ENCODE data around the gene CGB3. TPM values are rescaled to one million over a fixed set of nuclear protein-coding genes. Genes with fewer than 3 reads are reported as not detected.

Gene CGB3
- total RNA-seq, 1 donor from 2014 or later = not detected

DNA sequence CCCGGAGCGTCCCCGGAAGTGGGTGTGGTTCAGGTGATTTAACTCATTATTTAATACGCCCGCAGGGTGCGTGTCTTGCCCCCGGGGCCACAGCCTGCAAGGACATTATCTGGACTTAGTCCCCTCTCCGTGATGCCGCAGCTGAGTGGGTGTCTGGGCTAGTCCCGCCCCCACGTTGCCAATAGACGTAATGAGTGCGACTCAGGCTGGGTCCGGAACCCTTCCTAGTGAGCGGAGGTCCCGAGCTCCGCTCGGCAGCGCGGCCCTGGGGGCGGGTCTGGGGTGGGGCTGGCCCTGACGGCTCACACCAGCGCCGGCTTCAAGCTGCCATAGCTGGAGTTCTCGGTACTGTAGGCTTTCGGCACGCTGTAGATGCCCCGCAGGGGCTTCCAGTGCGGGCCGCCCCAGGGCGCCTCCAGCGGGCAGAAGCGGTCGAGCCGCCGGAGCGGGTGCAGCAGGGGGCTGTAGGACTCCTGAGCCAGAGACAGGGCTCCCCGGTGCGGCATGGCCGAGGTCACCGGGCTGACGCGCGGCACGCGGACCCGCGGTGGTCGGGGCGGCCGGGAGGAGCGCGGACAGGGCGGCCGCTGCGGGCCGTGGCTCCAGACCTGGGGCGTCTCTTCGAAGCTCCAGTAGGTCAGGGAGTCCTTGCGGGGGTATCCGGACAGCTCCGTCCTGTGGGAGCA is 6.3 kb downstream of the CGB3 start:
- Histone ChIP-seq H3K9me3 (no peaks in the 10 kb centered on the region), H3K27me3 (no peaks in the 10 kb centered on the region), H3K36me3 (peaks cover 9% of the 10 kb centered on the region), H3K4me3 (peak overlapping the region; percentile 54), H3K27ac (no peak overlapping the region), H3K4me1 (peaks cover 26% of the 10 kb centered on the region)
- ATAC-seq (peak; percentile 64), DNase-seq (peak; percentile 80)
- TF ChIP-seq, protein P1, sequence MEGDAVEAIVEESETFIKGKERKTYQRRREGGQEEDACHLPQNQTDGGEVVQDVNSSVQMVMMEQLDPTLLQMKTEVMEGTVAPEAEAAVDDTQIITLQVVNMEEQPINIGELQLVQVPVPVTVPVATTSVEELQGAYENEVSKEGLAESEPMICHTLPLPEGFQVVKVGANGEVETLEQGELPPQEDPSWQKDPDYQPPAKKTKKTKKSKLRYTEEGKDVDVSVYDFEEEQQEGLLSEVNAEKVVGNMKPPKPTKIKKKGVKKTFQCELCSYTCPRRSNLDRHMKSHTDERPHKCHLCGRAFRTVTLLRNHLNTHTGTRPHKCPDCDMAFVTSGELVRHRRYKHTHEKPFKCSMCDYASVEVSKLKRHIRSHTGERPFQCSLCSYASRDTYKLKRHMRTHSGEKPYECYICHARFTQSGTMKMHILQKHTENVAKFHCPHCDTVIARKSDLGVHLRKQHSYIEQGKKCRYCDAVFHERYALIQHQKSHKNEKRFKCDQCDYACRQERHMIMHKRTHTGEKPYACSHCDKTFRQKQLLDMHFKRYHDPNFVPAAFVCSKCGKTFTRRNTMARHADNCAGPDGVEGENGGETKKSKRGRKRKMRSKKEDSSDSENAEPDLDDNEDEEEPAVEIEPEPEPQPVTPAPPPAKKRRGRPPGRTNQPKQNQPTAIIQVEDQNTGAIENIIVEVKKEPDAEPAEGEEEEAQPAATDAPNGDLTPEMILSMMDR (IDR thresholded peaks at IDR 0.05) = peak; percentile 63
- intact Hi-C loops (cut with DNase I) = no loop called here

DNA sequence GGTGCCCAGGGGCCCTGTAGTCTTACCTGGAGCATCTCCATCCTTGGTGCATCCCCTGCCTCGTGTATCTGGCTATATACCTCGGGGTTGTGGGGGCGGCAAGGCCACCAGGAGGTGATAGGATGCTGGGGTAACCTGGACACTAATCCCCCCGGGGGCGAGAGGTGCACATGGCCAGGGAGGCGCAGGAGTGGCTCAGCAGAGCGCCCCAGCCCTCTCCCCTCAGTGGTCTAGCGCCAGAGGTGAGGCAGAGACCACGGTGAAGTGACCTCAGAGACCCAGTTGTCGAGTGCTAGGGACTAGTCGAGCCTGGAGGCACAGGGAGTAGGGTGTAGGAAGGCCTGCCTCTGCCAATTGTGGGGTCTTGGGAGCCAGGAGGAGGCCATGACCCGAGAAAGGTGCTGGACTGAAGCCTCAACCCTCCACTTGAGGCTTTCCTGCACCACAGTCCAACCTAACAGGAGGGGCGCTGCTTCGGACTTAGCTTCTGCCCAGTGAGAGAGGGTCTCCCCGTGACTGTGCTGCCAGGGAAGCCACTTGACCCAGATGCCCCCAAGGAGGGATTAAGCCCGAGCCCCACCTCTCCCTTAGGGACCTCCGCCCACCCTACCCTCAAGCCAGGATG is 7.0 kb downstream of the CGB3 start, which contains the start of gene LHB:
Gene LHB, minus strand, starts transcription at position 51 of the 625 bp plus-strand sequence. Its CDS starts 10 bp downstream, at position 41.
- intact Hi-C loops (cut with DNase I) = no loop called here
- Histone ChIP-seq H3K9me3 (no peaks in the 10 kb centered on the region), H3K27me3 (no peaks in the 10 kb centered on the region), H3K4me3 (peak within 1 kb of the TSS; percentile 54), H3K4me1 (peaks cover 26% of the 10 kb centered on the region), H3K36me3 (peaks cover 9% of the 10 kb centered on the region), H3K27ac (no peak within 1 kb of the TSS)
- DNase-seq = no peak
- no peak for ATAC-seq
- TF ChIP-seq, protein P1 (IDR thresholded peaks at IDR 0.05) = no peak

DNA sequence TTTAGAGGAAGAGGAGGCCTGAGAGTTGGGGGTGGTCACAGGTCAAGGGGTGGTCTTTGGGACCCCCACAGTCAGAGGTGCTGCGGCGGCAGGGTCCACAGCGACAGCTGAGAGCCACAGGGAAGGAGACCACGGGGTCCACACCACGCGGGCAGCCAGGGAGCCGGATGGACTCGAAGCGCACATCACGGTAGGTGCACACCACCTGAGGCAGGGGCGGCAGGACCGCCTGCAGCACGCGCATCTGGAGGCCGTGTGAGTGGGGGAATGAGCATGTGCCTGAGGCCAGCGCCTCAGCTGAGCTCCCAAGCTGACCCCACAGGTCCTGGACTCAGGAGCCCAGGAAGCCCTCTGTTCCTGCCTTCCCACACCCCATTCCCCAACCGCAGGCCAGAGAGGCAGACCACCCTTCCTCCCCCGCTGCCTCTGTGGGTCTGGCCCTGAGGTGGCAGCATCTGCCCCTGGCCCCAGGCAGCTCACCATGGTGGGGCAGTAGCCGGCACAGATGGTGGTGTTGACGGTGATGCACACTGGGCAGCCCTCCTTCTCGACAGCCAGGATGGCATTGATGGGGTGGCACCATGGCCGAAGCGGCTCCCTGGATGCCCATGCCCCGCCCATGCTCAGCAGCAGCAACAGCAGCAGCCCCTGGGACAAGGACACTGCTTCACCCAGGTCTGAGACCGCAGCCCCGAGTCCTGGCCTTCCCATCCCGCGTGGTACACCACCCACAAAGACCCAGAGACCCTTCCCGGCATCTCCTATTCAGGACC is 7.9 kb downstream of the CGB3 start:
- peaks cover 26% of the 10 kb centered on the region for H3K4me1 ChIP-seq
- no peaks in the 10 kb centered on the region for H3K9me3 ChIP-seq
- H3K36me3 ChIP-seq = peaks cover 17% of the 10 kb centered on the region
- DNase-seq (no peak), ATAC-seq (no peak)
- intact Hi-C loops (cut with DNase I) = no loop called here
- H3K27ac ChIP-seq = no peak overlapping the region
- no peak overlapping the region for H3K4me3 ChIP-seq
- H3K27me3 ChIP-seq = no peaks in the 10 kb centered on the region
- TF ChIP-seq, protein P1 (IDR thresholded peaks at IDR 0.05) = no peak

DNA sequence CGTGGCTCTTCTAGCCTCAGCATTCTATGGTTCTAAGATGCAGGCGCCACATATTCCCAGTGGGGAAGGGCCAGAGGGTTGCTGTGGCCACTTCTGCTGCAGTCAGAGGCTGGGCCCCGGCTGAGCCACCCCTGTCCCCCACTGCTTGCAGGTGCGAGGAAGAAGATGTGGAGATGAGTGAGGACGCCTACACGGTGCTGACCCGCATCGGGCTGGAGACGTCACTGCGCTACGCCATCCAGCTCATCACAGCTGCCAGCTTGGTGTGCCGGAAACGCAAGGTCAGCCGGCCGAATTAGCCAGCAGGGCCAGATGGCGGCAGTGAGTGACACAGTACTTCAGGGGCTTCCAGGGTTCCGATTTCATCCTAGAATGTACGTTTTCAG is 9.3 kb downstream of the CGB3 start:
- no peak for DNase-seq
- peaks cover 28% of the 10 kb centered on the region for H3K36me3 ChIP-seq

DNA sequence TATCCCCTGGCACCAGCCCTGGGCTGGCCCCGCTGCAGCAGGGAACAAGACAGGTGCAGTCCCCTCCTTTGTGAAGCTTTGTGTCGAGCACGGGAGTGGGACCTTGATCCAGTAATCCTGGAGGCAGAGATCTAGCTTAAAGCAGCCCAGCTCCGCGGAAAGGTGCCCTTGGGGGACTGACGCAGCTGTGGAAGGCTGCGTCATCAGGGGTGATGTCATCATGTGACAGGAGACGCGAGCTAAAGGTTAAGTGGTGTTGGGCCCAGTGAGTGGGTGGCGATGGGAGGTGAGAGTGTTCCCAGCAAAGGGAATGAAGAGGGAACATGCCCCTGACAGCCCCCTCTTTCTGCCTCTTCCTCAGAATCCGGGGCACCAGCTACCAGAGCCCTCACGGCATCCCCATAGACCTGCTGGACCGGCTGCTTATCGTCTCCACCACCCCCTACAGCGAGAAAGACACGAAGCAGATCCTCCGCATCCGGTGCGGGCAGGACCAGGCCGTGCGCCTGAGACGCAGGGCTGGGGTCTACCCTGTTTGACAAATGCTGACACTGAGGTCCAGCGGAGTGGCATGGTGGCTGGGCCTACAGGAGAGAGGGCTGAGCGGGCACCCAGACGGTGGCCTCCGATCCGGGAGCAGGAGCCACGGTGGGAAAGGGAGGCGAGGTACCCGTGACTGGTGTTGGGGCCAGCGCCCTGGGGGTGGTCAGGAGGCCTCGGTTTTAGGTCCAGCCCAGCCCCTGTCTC is 9.8 kb downstream of the CGB3 start:
- no peak for ATAC-seq
- no peak for DNase-seq
- Histone ChIP-seq H3K36me3 (peaks cover 33% of the 10 kb centered on the region), H3K9me3 (no peaks in the 10 kb centered on the region), H3K27ac (no peak overlapping the region), H3K27me3 (no peaks in the 10 kb centered on the region), H3K4me3 (no peak overlapping the region), H3K4me1 (peaks cover 21% of the 10 kb centered on the region)
- TF ChIP-seq, protein P1 (IDR thresholded peaks at IDR 0.05) = no peak
- intact Hi-C loops (cut with DNase I) = no loop called here

More for the DNA sequence above, 9.3 kb downstream of the CGB3 start:
- no peak overlapping the region for H3K4me3 ChIP-seq
- ATAC-seq = no peak
- no peaks in the 10 kb centered on the region for H3K9me3 ChIP-seq
- intact Hi-C loops (cut with DNase I) = no loop called here
- no peaks in the 10 kb centered on the region for H3K27me3 ChIP-seq
- peaks cover 26% of the 10 kb centered on the region for H3K4me1 ChIP-seq
- TF ChIP-seq, protein P1 (IDR thresholded peaks at IDR 0.05) = no peak
- no peak overlapping the region for H3K27ac ChIP-seq

Measured in upper lobe of right lung (tissue), 1 donor.